GM23338 (cell line): Measurements from ENCODE around the gene POU3F3. TPM values are rescaled to one million over a fixed set of nuclear protein-coding genes. Genes with fewer than 3 reads are reported as not detected.

Experiments used
- ATAC-seq: fragments of 200-7000 bp; cut with Tn5 transposase; 3 replicates; pipeline ENCODE4 v1.9.1; 2020
- DNase-seq: peaks from one replicate; pipeline ENCODE4 v3.0.0-alpha.2; 2015; ENCODE audit warnings: low spot score
- H2AFZ ChIP-seq: fragments of 200-600 bp; sonication (generic); 2 replicates; pipeline ENCODE4 v1.8.0; 2016; ENCODE audit warnings: antibody characterized with exemption, mild to moderate bottlenecking, moderate library complexity
- H3F3A ChIP-seq: fragments of 200-600 bp; sonication (generic); replicated peaks from 2 replicates; pipeline ENCODE4 v1.8.0; 2017; ENCODE audit warnings: antibody characterized with exemption, mixed run types, low read depth
- H3K27ac ChIP-seq: fragments of 200-600 bp; sonication (generic); 2 replicates; pipeline ENCODE4 v1.6.1; 2016; ENCODE audit warnings: low read depth
- H3K27me3 ChIP-seq: fragments of 200-600 bp; sonication (generic); 2 replicates; pipeline ENCODE4 v1.8.0; 2016; ENCODE audit warnings: mild to moderate bottlenecking, mixed run types, moderate library complexity; ENCODE audit not compliant: insufficient read depth
- H3K36me3 ChIP-seq: fragments of 200-600 bp; sonication (generic); 2 replicates; pipeline ENCODE4 v1.8.0; 2016; ENCODE audit warnings: mild to moderate bottlenecking; ENCODE audit not compliant: insufficient read depth
- H3K4me1 ChIP-seq: fragments of 200-600 bp; sonication (generic); 2 replicates; pipeline ENCODE4 v1.8.0; 2016; ENCODE audit warnings: mild to moderate bottlenecking, moderate library complexity; ENCODE audit not compliant: insufficient read depth
- H3K4me2 ChIP-seq: fragments of 200-600 bp; sonication (generic); 2 replicates; pipeline ENCODE4 v1.7.1; 2017; ENCODE audit warnings: mixed run types
- H3K4me3 ChIP-seq: fragments of 200-600 bp; sonication (generic); 2 replicates; pipeline ENCODE4 v1.6.1; 2016; ENCODE audit warnings: mixed run types
- H3K79me2 ChIP-seq: fragments of 200-600 bp; sonication (generic); replicated peaks from 2 replicates; pipeline ENCODE4 v1.8.0; 2017; ENCODE audit warnings: mild to moderate bottlenecking; ENCODE audit not compliant: insufficient read depth
- H3K9me2 ChIP-seq: fragments of 200-600 bp; sonication (generic); 2 replicates; pipeline ENCODE4 v1.8.0; 2017; ENCODE audit not compliant: insufficient read depth
- H4K20me1 ChIP-seq: fragments of 200-600 bp; sonication (generic); replicated peaks from 2 replicates; pipeline ENCODE4 v1.8.0; 2017; ENCODE audit warnings: mild to moderate bottlenecking; ENCODE audit not compliant: insufficient read depth
- H3K27ac Mint-ChIP-seq: 2 replicates; pipeline ENCODE4 v1.8.0; 2020; ENCODE audit warnings: inconsistent platforms, mild to moderate bottlenecking, moderate library complexity, mixed read lengths
- H3K27me3 Mint-ChIP-seq: 3 replicates; pipeline ENCODE4 v1.8.0; 2022; ENCODE audit warnings: low read depth, mild to moderate bottlenecking, moderate library complexity, mixed read lengths, inconsistent platforms; ENCODE audit not compliant: insufficient read depth, poor library complexity
- H3K36me3 Mint-ChIP-seq: 3 replicates; pipeline ENCODE4 v1.8.0; 2021; ENCODE audit warnings: low read depth, mild to moderate bottlenecking, inconsistent platforms, moderate library complexity, mixed read lengths
- H3K4me1 Mint-ChIP-seq: 3 replicates; pipeline ENCODE4 v1.8.0; 2020; ENCODE audit warnings: mild to moderate bottlenecking, inconsistent platforms, mixed read lengths
- H3K4me3 Mint-ChIP-seq: 3 replicates; pipeline ENCODE4 v1.8.0; 2021; ENCODE audit warnings: moderate library complexity, mild to moderate bottlenecking, inconsistent platforms, mixed read lengths
- H3K9me3 Mint-ChIP-seq: 3 replicates; pipeline ENCODE4 v1.8.0; 2020; ENCODE audit warnings: moderate library complexity, mild to moderate bottlenecking, inconsistent platforms, mixed read lengths
- CREB1 ChIP-seq: fragments of 250-450 bp; sonication (Bioruptor Pico); IDR thresholded peaks from 2 replicates; pipeline ENCODE4 v1.5.0; 2020; ENCODE audit warnings: low read depth, mild to moderate bottlenecking, moderate library complexity
- EZH2 ChIP-seq: fragments of 200-600 bp; sonication (generic); IDR thresholded peaks from one replicate; pipeline ENCODE4 v1.8.0; 2017; ENCODE audit warnings: antibody characterized with exemption, mild to moderate bottlenecking, low read depth; ENCODE audit not compliant: unreplicated experiment
- EZH2phosphoT487 ChIP-seq: fragments of 200-600 bp; sonication (generic); IDR thresholded peaks from one replicate; pipeline ENCODE4 v1.8.1; 2018; ENCODE audit warnings: antibody characterized with exemption; ENCODE audit not compliant: unreplicated experiment
- JUNB ChIP-seq: IDR thresholded peaks from one replicate; pipeline ENCODE4 v1.6.1; 2016; ENCODE audit warnings: antibody characterized with exemption; ENCODE audit not compliant: unreplicated experiment
- NANOG ChIP-seq: IDR thresholded peaks from 2 replicates; pipeline ENCODE4 v1.6.1; 2016; ENCODE audit warnings: antibody characterized with exemption, borderline replicate concordance
- POLR2AphosphoS5 ChIP-seq: IDR thresholded peaks from 2 replicates; pipeline ENCODE4 v1.6.1; 2016; ENCODE audit warnings: antibody characterized with exemption, low read depth
- STAT1 ChIP-seq: IDR thresholded peaks from one replicate; pipeline ENCODE4 v1.6.1; 2016; ENCODE audit warnings: antibody characterized with exemption; ENCODE audit not compliant: unreplicated experiment
- ZNF114 ChIP-seq: fragments of 250-450 bp; sonication (Bioruptor Pico); IDR thresholded peaks from 2 replicates; pipeline ENCODE4 v1.5.0; 2020; ENCODE audit warnings: mild to moderate bottlenecking, moderate library complexity
- ZNF331 ChIP-seq: fragments of 250-450 bp; sonication (Bioruptor Pico); IDR thresholded peaks from 2 replicates; pipeline ENCODE4 v1.5.0; 2020; ENCODE audit warnings: low read depth, mild to moderate bottlenecking, moderate library complexity
- polyA plus RNA-seq: library from polyadenylated mRNA; unstranded; fragments of >200 nt; fragmentation: Nextera tagmentation; extraction: Ambion mirVana; gene quantifications from 2 replicates; pipeline ENCODE4 v1.2.1, GENCODE V29; 2016
- total RNA-seq: library from RNA; depleted of rRNA; stranded (reverse); fragments of >200 nt; shearing (Covaris generic); gene quantifications from 2 replicates; pipeline ENCODE4 v1.2.3, GENCODE V29; 2014
- TF ChIP-seq, protein P1 (sequence below): IDR thresholded peaks from 2 replicates; pipeline ENCODE4 v1.6.1; 2016; ENCODE audit warnings: antibody characterized with exemption
- TF ChIP-seq, protein P2 (sequence below), 2 experiments: fragments of 200-600 bp in 1 of 2; sonication (generic) in 1 of 2; conservative IDR thresholded peaks; 2 replicates each; pipeline versions ENCODE4 v1.5.1 to v1.6.1; 2016 to 2017; ENCODE audit warnings: antibody characterized with exemption in 2 of 2, low read depth in 2 of 2, mild to moderate bottlenecking in 2 of 2, moderate library complexity in 1 of 2
- TF ChIP-seq, protein P3 (sequence below): fragments of 250-450 bp; sonication (Bioruptor Pico); IDR thresholded peaks from 2 replicates; pipeline ENCODE4 v1.5.0; 2020; ENCODE audit warnings: mild to moderate bottlenecking, moderate library complexity
- TF ChIP-seq, protein P4 (sequence below): IDR thresholded peaks from one replicate; pipeline ENCODE4 v1.6.1; 2018; ENCODE audit warnings: antibody characterized with exemption; ENCODE audit not compliant: unreplicated experiment

The POU3F3 gene
- total and polyA plus RNA-seq, 2 experiments from 2014 or later, result 0.06 to 0.24 TPM

DNA sequence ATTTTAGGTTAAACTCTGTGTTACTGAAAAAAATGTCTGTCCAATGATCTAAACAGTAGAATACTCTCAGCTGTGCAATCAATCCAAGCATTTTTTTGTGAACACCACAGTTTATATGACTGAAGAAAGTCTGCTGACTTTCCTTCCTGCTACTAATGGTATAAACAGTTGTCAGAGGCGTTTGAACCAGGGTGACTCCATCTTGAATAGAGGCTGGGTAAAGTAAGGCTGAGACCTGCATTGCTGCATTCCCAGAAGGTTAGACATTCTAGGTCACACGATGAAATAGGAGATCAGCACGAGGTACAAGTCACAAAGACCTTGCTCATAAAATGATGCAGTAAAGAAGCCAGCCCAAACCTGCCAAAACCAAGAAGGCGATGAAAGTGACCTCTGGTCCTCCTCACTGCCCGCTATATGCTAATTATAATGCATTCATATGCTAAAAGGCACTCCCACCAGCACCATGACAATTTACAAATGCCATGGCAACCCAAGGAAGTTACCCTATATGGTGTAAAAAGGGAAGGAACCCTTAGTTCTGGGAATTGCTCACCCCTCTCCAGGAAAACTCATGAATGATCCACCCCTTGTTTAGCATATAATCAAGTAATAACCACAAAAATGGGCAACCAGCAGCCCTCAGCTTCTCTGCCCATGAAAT is 31.3 kb downstream of the POU3F3 start:
- Histone ChIP-seq H3K4me2 (no peak overlapping the region), H3K4me3 (no peak overlapping the region), H2AFZ (no peak overlapping the region), H3K27ac (no peak overlapping the region), H3K27me3 (no peaks in the 10 kb centered on the region), H3F3A (no peaks in the 10 kb centered on the region), H3K36me3 (no peaks in the 10 kb centered on the region), H3K9me2 (peaks cover 20% of the 10 kb centered on the region), H4K20me1 (no peaks in the 10 kb centered on the region), H3K4me1 (peaks cover 18% of the 10 kb centered on the region; the same call in 1 of the 2 replicates), H3K79me2 (no peaks in the 10 kb centered on the region)
- TF ChIP-seq EZH2, result no peak
- no peak for TF ChIP-seq JUNB
- no peak for TF ChIP-seq CREB1 (CRISPR knock-in tag)
- TF ChIP-seq, protein P1, sequence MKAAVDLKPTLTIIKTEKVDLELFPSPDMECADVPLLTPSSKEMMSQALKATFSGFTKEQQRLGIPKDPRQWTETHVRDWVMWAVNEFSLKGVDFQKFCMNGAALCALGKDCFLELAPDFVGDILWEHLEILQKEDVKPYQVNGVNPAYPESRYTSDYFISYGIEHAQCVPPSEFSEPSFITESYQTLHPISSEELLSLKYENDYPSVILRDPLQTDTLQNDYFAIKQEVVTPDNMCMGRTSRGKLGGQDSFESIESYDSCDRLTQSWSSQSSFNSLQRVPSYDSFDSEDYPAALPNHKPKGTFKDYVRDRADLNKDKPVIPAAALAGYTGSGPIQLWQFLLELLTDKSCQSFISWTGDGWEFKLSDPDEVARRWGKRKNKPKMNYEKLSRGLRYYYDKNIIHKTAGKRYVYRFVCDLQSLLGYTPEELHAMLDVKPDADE, result no peak
- TF ChIP-seq, protein P2, sequence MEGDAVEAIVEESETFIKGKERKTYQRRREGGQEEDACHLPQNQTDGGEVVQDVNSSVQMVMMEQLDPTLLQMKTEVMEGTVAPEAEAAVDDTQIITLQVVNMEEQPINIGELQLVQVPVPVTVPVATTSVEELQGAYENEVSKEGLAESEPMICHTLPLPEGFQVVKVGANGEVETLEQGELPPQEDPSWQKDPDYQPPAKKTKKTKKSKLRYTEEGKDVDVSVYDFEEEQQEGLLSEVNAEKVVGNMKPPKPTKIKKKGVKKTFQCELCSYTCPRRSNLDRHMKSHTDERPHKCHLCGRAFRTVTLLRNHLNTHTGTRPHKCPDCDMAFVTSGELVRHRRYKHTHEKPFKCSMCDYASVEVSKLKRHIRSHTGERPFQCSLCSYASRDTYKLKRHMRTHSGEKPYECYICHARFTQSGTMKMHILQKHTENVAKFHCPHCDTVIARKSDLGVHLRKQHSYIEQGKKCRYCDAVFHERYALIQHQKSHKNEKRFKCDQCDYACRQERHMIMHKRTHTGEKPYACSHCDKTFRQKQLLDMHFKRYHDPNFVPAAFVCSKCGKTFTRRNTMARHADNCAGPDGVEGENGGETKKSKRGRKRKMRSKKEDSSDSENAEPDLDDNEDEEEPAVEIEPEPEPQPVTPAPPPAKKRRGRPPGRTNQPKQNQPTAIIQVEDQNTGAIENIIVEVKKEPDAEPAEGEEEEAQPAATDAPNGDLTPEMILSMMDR (conservative IDR thresholded peaks at IDR 0.05; ENCODE audit: low read depth in 2 of 2), result no peak
- no peak for TF ChIP-seq ZNF114 (CRISPR knock-in tag)
- TF ChIP-seq STAT1, result no peak
- TF ChIP-seq POLR2AphosphoS5, result no peak
- no peak for TF ChIP-seq EZH2phosphoT487
- TF ChIP-seq NANOG, result no peak
- no peak for TF ChIP-seq ZNF331 (CRISPR knock-in tag)
- TF ChIP-seq, protein P3, sequence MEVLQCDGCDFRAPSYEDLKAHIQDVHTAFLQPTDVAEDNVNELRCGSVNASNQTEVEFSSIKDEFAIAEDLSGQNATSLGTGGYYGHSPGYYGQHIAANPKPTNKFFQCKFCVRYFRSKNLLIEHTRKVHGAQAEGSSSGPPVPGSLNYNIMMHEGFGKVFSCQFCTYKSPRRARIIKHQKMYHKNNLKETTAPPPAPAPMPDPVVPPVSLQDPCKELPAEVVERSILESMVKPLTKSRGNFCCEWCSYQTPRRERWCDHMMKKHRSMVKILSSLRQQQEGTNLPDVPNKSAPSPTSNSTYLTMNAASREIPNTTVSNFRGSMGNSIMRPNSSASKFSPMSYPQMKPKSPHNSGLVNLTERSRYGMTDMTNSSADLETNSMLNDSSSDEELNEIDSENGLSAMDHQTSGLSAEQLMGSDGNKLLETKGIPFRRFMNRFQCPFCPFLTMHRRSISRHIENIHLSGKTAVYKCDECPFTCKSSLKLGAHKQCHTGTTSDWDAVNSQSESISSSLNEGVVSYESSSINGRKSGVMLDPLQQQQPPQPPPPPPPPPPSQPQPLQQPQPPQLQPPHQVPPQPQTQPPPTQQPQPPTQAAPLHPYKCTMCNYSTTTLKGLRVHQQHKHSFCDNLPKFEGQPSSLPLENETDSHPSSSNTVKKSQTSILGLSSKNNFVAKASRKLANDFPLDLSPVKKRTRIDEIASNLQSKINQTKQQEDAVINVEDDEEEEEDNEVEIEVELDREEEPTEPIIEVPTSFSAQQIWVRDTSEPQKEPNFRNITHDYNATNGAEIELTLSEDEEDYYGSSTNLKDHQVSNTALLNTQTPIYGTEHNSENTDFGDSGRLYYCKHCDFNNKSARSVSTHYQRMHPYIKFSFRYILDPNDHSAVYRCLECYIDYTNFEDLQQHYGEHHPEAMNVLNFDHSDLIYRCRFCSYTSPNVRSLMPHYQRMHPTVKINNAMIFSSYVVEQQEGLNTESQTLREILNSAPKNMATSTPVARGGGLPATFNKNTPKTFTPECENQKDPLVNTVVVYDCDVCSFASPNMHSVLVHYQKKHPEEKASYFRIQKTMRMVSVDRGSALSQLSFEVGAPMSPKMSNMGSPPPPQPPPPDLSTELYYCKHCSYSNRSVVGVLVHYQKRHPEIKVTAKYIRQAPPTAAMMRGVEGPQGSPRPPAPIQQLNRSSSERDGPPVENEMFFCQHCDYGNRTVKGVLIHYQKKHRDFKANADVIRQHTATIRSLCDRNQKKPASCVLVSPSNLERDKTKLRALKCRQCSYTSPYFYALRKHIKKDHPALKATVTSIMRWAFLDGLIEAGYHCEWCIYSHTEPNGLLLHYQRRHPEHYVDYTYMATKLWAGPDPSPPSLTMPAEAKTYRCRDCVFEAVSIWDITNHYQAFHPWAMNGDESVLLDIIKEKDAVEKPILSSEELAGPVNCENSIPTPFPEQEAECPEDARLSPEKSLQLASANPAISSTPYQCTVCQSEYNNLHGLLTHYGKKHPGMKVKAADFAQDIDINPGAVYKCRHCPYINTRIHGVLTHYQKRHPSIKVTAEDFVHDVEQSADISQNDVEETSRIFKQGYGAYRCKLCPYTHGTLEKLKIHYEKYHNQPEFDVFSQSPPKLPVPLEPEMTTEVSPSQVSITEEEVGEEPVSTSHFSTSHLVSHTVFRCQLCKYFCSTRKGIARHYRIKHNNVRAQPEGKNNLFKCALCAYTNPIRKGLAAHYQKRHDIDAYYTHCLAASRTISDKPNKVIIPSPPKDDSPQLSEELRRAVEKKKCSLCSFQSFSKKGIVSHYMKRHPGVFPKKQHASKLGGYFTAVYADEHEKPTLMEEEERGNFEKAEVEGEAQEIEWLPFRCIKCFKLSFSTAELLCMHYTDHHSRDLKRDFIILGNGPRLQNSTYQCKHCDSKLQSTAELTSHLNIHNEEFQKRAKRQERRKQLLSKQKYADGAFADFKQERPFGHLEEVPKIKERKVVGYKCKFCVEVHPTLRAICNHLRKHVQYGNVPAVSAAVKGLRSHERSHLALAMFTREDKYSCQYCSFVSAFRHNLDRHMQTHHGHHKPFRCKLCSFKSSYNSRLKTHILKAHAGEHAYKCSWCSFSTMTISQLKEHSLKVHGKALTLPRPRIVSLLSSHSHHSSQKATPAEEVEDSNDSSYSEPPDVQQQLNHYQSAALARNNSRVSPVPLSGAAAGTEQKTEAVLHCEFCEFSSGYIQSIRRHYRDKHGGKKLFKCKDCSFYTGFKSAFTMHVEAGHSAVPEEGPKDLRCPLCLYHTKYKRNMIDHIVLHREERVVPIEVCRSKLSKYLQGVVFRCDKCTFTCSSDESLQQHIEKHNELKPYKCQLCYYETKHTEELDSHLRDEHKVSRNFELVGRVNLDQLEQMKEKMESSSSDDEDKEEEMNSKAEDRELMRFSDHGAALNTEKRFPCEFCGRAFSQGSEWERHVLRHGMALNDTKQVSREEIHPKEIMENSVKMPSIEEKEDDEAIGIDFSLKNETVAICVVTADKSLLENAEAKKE (CRISPR knock-in tag), result no peak
- TF ChIP-seq, protein P4, sequence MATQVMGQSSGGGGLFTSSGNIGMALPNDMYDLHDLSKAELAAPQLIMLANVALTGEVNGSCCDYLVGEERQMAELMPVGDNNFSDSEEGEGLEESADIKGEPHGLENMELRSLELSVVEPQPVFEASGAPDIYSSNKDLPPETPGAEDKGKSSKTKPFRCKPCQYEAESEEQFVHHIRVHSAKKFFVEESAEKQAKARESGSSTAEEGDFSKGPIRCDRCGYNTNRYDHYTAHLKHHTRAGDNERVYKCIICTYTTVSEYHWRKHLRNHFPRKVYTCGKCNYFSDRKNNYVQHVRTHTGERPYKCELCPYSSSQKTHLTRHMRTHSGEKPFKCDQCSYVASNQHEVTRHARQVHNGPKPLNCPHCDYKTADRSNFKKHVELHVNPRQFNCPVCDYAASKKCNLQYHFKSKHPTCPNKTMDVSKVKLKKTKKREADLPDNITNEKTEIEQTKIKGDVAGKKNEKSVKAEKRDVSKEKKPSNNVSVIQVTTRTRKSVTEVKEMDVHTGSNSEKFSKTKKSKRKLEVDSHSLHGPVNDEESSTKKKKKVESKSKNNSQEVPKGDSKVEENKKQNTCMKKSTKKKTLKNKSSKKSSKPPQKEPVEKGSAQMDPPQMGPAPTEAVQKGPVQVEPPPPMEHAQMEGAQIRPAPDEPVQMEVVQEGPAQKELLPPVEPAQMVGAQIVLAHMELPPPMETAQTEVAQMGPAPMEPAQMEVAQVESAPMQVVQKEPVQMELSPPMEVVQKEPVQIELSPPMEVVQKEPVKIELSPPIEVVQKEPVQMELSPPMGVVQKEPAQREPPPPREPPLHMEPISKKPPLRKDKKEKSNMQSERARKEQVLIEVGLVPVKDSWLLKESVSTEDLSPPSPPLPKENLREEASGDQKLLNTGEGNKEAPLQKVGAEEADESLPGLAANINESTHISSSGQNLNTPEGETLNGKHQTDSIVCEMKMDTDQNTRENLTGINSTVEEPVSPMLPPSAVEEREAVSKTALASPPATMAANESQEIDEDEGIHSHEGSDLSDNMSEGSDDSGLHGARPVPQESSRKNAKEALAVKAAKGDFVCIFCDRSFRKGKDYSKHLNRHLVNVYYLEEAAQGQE, result no peak
- Mint-ChIP-seq H3K36me3 (no peaks in the 10 kb centered on the region), H3K9me3 (no peaks in the 10 kb centered on the region), H3K27ac (no peak overlapping the region), H3K27me3 (peaks cover 2% of the 10 kb centered on the region), H3K4me1 (peaks cover 28% of the 10 kb centered on the region), H3K4me3 (no peak overlapping the region)
- peak; percentile 53 for DNase-seq
- ATAC-seq, result peak; percentile 53; the same call in 2 of the 3 replicates
